H1 (cell line): ENCODE data around the gene RFX1. TPM values are rescaled to one million over a fixed set of nuclear protein-coding genes. Genes with fewer than 3 reads are reported as not detected.

Source experiments
- polyA plus RNA-seq, 7 experiments: library from polyadenylated mRNA; depleted of rRNA in 3 of 7; stranded (reverse) in 5 of 7; unstranded in 2 of 7; fragments of >200 nt in 5 of 7; fragments of 200-250 nt in 2 of 7; gene quantifications; 1 replicate in 5 of 7; 2 replicates in 1 of 7; 4 replicates in 1 of 7; pipeline versions ENCODE4 v1.2.1 to v1.2.3, GENCODE V29; 2011 to 2013; ENCODE audit warnings: missing spikeins in 2 of 7, mixed read lengths in 2 of 7
- total RNA-seq: library from RNA; stranded (reverse); fragmentation: NEBNext Ultra II Directional; extraction: Animal tissue kit (Norgen Biotek cat#: 25700); gene quantifications from 2 replicates; pipeline ENCODE4 v1.2.1, GENCODE V29; 2021

RFX1 gene
- total and polyA plus RNA-seq, 2 of the 8 experiments (the other 6 are each of a cell fraction or from before 2014, with no cell fraction given): 4.9 to 17.0 TPM

Other genes starting within 250 kb of the RFX1 start
- gene MRI1, start 241.8 kb downstream of the RFX1 start, total RNA-seq: 21.7 and 24.5 TPM in 2 replicates
- gene MRI1, start 241.8 kb downstream of the RFX1 start, polyA plus RNA-seq (2011; rRNA removed): 29.5 and 44.6 TPM in 2 replicates
- 104 and 116 TPM in 2 replicates for gene C19orf53, start 231.9 kb downstream of the RFX1 start, total RNA-seq
- gene C19orf53, start 231.9 kb downstream of the RFX1 start, polyA plus RNA-seq (2011; rRNA removed): 169 and 193 TPM in 2 replicates
- gene ZSWIM4, start 210.9 kb downstream of the RFX1 start, total RNA-seq: 31.1 and 32.7 TPM in 2 replicates
- 12.2 and 23.2 TPM in 2 replicates for gene ZSWIM4, start 210.9 kb downstream of the RFX1 start, polyA plus RNA-seq (2011; rRNA removed)
- not detected in 2 replicates for gene NANOS3, start 129.2 kb downstream of the RFX1 start, total RNA-seq
- 0.14 and 0.62 TPM in 2 replicates for gene NANOS3, start 129.2 kb downstream of the RFX1 start, polyA plus RNA-seq (2011; rRNA removed)
- 4.6 and 4.7 TPM in 2 replicates for gene BRME1, start 100.2 kb downstream of the RFX1 start, total RNA-seq
- 4.6 and 6.0 TPM in 2 replicates for gene BRME1, start 100.2 kb downstream of the RFX1 start, polyA plus RNA-seq (2011; rRNA removed)
- gene CC2D1A, start 100.1 kb downstream of the RFX1 start, total RNA-seq: 33.0 and 36.4 TPM in 2 replicates
- 12.5 and 20.5 TPM in 2 replicates for gene CC2D1A, start 100.1 kb downstream of the RFX1 start, polyA plus RNA-seq (2011; rRNA removed)
- gene PODNL1, start 67.9 kb downstream of the RFX1 start, total RNA-seq: 0.75 and 1.5 TPM in 2 replicates
- 1.0 and 2.3 TPM in 2 replicates for gene PODNL1, start 67.9 kb downstream of the RFX1 start, polyA plus RNA-seq (2011; rRNA removed)
- gene DCAF15, start 53.8 kb downstream of the RFX1 start, total RNA-seq: 68.7 and 77.1 TPM in 2 replicates
- gene DCAF15, start 53.8 kb downstream of the RFX1 start, polyA plus RNA-seq (2011; rRNA removed): 80.8 and 127 TPM in 2 replicates
- not detected in 2 replicates for gene RLN3, start 21.8 kb upstream of the RFX1 start, total RNA-seq
- gene RLN3, start 21.8 kb upstream of the RFX1 start, polyA plus RNA-seq (2011; rRNA removed): not detected in 2 replicates
- 14.7 and 15.1 TPM in 2 replicates for gene IL27RA, start 25.4 kb upstream of the RFX1 start, total RNA-seq
- gene IL27RA, start 25.4 kb upstream of the RFX1 start, polyA plus RNA-seq (2011; rRNA removed): 9.9 and 10.8 TPM in 2 replicates
- 31.3 and 33.1 TPM in 2 replicates for gene PALM3, start 55.8 kb upstream of the RFX1 start, total RNA-seq
- 5.8 and 12.1 TPM in 2 replicates for gene PALM3, start 55.8 kb upstream of the RFX1 start, polyA plus RNA-seq (2011; rRNA removed)
- gene MISP3, start 66.5 kb upstream of the RFX1 start, total RNA-seq: 0.92 and 1.4 TPM in 2 replicates
- gene MISP3, start 66.5 kb upstream of the RFX1 start, polyA plus RNA-seq (2011; rRNA removed): 0.74 and 0.96 TPM in 2 replicates
- gene C19orf67, start 79.5 kb upstream of the RFX1 start, total RNA-seq: 0.52 TPM in 1 of 2 replicates, not detected in the other
- gene C19orf67, start 79.5 kb upstream of the RFX1 start, polyA plus RNA-seq (2011; rRNA removed): 0.12 and 0.25 TPM in 2 replicates
- 95.7 and 100 TPM in 2 replicates for gene SAMD1, start 84.4 kb upstream of the RFX1 start, total RNA-seq
- gene SAMD1, start 84.4 kb upstream of the RFX1 start, polyA plus RNA-seq (2011; rRNA removed): 40.0 and 52.4 TPM in 2 replicates
- gene PRKACA, start 111.4 kb upstream of the RFX1 start, total RNA-seq: 48.2 and 52.8 TPM in 2 replicates
- 14.2 and 22.4 TPM in 2 replicates for gene PRKACA, start 111.4 kb upstream of the RFX1 start, polyA plus RNA-seq (2011; rRNA removed)
- 32.1 and 32.6 TPM in 2 replicates for gene ASF1B, start 130.3 kb upstream of the RFX1 start, total RNA-seq
- gene ASF1B, start 130.3 kb upstream of the RFX1 start, polyA plus RNA-seq (2011; rRNA removed): 59.2 and 65.6 TPM in 2 replicates
- 112 and 119 TPM in 2 replicates for gene ADGRL1, start 199.8 kb upstream of the RFX1 start, total RNA-seq
- gene ADGRL1, start 199.8 kb upstream of the RFX1 start, polyA plus RNA-seq (2011; rRNA removed): 95.6 and 158 TPM in 2 replicates